ENCODE measurements around the gene DAB1. TPM values are rescaled to one million over a fixed set of nuclear protein-coding genes. Genes with fewer than 3 reads are reported as not detected.

DAB1 gene
- total and polyA plus RNA-seq, 10 of the 15 experiments (the other 5 are each of a cell fraction or from before 2014, with no cell fraction given), result 0.02 to 0.10 (median 0.03) TPM; not detected in 5

DNA sequence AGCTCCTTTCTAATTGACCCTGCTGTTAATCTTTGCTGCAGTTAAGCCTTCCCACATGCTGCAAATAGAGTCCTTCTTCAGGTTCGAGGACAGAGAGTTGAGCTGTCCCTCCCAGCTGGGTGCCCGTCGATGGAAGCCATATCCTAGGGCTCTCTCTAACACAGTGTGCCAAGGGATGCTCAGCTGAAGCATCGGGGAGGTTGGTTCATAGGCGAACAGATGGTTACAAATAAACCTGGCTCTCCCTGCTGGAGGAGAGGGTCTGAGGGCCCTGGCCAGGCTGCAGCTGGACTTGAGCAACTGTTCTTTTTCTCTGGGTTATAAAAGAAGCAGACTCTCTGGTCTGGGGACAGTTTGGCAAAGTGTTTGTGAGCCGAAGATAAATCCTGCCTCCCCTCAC is 337.7 kb downstream of the DAB1 start:
- Histone ChIP-seq H3K27ac (ENCODE audit: control insufficient read depth, insufficient read depth) (no peak overlapping the region), H3K4me1 (ENCODE audit: control insufficient read depth, insufficient read depth, low read length) (no peaks in the 10 kb centered on the region), H3K36me3 (ENCODE audit: control insufficient read depth in 2 of 2, insufficient read depth in 2 of 2, low read length in 1 of 2) (no peaks in the 10 kb centered on the region), H3K79me2 (ENCODE audit: control insufficient read depth, insufficient read depth, low read length) (no peaks in the 10 kb centered on the region), H3K9ac (ENCODE audit: control insufficient read depth, insufficient read depth, low read length) (no peak overlapping the region), H3K4me2 (ENCODE audit: control insufficient read depth, insufficient read depth) (no peak overlapping the region), H4K20me1 (ENCODE audit: control insufficient read depth, insufficient read depth) (no peaks in the 10 kb centered on the region), H2AFZ (ENCODE audit: control insufficient read depth, low read depth, low read length) (no peak overlapping the region), H3K4me3 (no peak overlapping the region), H3K27me3 (replicated peaks in 1 of 2; ENCODE audit: control insufficient read depth in 2 of 2, insufficient read depth in 2 of 2, low read length in 1 of 2) (no peaks in the 10 kb centered on the region; a peak in 2 of 4 replicates), H3K9me3 (replicated peaks; ENCODE audit: control insufficient read depth, insufficient read depth, low read length) (no peaks in the 10 kb centered on the region)
- ChIA-PET RAD21 (ENCODE audit: unreplicated experiment) (no interaction called here), POLR2A (no interaction called here), SMC1A (ENCODE audit: uncharacterized antibody, unreplicated experiment) (no interaction called here), CTCF (no interaction called here)
- ATAC-seq, result no peak
- in situ Hi-C loops (cut with MboI) (no loop called here), intact Hi-C loops (cut with micrococcal nuclease; ENCODE audit: unreplicated experiment) (no loop called here)
- 0% methylated on average over 6 of the region's 6 CpGs for WGBS (ENCODE audit: insufficient coverage, insufficient replicate concordance, low lambda C conversion rate, missing lambda C conversion rate)
- no peak for FAIRE-seq
- BruUV-seq (replicated peaks), result no TSS peak
- no peak for TF ChIP-seq NFYA (IDR thresholded peaks at IDR 0.05; ENCODE audit: borderline replicate concordance, low read depth, low read length)
- TF ChIP-seq LARP7 (IDR thresholded peaks at IDR 0.05), result no peak
- TF ChIP-seq ZNF24 (IDR thresholded peaks at IDR 0.05), result no peak
- TF ChIP-seq NFYB (IDR thresholded peaks at IDR 0.05; ENCODE audit: insufficient read depth, low read depth, low read length), result no peak
- TF ChIP-seq PBX3 (IDR thresholded peaks at IDR 0.05; ENCODE audit: insufficient replicate concordance, low read depth, low read length), result no peak
- no peak for TF ChIP-seq USF2 (IDR thresholded peaks at IDR 0.05; ENCODE audit: borderline replicate concordance, low read depth, low read length)
- TF ChIP-seq BCLAF1 (IDR thresholded peaks at IDR 0.05), result no peak
- TF ChIP-seq EP300 (IDR thresholded peaks at IDR 0.05; ENCODE audit: borderline replicate concordance in 1 of 2, control insufficient read depth in 1 of 2, low read depth in 2 of 2, low read length in 2 of 2), result no peak
- no peak for TF ChIP-seq TARDBP (IDR thresholded peaks at IDR 0.05; ENCODE audit: borderline replicate concordance)
- TF ChIP-seq RCOR1 (conservative IDR thresholded peaks at IDR 0.05; ENCODE audit: low read depth, low read length), result no peak
- TF ChIP-seq BRCA1 (IDR thresholded peaks at IDR 0.05; ENCODE audit: low read depth, low read length), result no peak
- no peak for TF ChIP-seq ETV6 (conservative IDR thresholded peaks at IDR 0.05 in 1 of 2, IDR thresholded peaks at IDR 0.05 in 1 of 2; ENCODE audit: borderline replicate concordance in 1 of 2, low read depth in 1 of 2)
- TF ChIP-seq ZZZ3 (IDR thresholded peaks at IDR 0.05; ENCODE audit: control insufficient read depth, insufficient read length, low read depth), result no peak
- TF ChIP-seq SIX5 (IDR thresholded peaks at IDR 0.05; ENCODE audit: low read depth, low read length, severe bottlenecking), result no peak
- TF ChIP-seq WRNIP1 (IDR thresholded peaks at IDR 0.05; ENCODE audit: borderline replicate concordance, low read depth, low read length), result no peak
- TF ChIP-seq FOXK2 (IDR thresholded peaks at IDR 0.05), result no peak
- no peak for TF ChIP-seq MYC (IDR thresholded peaks at IDR 0.05; ENCODE audit: insufficient read depth, insufficient read length, insufficient replicate concordance, low read length, severe bottlenecking)
- DNase-seq (ENCODE audit: low read depth, low spot score), result no peak
